Activated T-helper 9 cell treated with anti-CD3 and anti-CD28 coated beads, Interleukin-2, amount 50 U/mL, for 16 hours (primary cell): Measurements from ENCODE around the gene BRIP1.
"Not testable (repeated sequence)": the region's sequence is repeated elsewhere in the genome, so short reads cannot be mapped to it uniquely, and the experiment has no call there.

ENCODE experiments used
- DNase-seq: peaks from one replicate; pipeline ENCODE4 v3.0.0-alpha.2; 2020; ENCODE audit warnings: low read depth

BRIP1 gene

DNA sequence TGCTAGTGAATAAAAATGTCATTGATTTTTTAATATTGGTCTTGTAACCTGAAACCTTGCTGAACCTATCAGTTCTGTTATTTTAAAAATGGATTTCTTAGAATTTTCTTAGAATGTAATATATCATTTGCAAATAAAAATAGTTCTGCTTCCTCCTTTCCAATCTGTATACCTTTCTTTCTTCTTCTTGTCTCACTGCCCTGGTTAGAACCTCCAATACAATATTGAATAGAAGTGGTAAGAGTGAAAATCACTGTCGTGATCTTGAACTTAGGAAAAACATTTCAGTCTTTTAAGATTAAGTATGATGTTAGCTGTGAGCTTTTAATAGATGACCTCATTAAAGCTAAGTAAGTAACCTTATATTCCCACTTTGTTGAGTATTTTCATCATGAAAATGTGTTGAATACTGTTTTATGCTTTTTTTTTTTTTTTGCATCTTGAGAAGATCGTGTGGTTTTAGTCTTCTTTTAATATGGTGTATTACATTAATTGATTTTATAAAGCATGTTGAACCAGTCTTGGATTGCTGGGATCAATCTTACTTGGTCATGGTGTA, 167.5 kb downstream of the BRIP1 start:
- DNase-seq: no peak

DNA sequence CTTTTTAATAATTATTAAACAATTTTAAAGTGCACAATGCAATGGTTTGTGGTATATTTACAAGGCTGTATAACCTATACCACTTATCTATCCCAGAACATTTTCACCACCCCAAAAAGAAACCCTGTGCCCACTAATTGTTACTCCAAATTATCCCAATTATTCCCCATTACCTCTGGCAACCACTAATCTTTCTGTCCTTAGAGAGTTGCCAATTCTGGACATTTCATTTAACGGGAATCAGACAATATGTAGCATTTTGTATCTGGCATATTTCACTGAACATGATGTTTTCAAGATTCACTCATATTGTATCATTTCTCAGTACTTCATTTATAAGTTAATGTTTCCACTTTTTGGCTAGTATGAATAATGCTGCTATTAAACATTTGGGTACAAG, 169.2 kb downstream of the BRIP1 start:
- no peak for DNase-seq

DNA sequence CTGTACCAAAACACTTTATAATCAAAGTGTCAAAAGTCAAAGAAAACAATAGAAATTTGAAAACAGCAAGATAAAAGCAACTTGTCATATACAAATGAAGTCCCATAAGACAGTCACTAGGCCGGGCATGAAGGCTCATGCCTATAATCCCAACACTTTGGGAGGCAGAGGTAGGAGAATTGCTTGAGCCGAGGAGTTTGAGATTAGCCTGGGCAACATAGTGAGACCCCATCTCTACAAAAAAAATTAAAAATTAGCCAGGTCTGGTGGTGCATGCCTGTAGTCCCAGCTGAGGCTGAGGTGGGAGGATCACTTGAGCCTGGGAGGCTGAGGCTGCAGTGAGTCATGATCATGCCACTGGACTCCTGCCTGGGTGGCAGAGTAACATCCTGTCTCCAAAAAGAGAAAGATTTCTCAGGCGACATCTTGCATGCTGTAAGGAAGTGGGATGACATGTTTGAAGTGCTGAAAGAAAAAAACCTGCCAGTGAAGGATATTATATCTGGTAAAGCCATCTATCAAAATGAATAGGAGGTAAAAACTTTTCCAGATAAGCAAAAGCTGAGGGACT, 173.6 kb downstream of the BRIP1 start:
- DNase-seq: no peak

DNA sequence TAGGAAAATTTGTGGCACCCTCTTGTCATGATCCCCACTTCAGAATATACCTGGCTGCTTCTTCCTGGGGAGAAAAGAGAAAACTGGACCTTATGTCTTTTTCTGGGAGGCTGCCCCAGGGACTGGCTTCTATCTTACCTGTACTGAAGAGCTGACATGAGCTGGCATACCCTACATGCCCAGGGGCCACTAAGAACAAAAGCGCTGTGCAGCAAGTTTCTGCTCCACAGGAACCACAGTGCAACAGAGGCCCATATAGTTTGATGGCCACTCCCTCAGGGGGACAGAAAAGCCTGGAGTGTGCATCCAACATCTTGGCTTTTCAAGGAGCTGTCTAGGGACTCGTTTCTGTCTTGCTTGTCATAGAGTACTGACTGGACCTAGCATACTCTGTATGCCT, 175.6 kb downstream of the BRIP1 start:
- DNase-seq: no peak

DNA sequence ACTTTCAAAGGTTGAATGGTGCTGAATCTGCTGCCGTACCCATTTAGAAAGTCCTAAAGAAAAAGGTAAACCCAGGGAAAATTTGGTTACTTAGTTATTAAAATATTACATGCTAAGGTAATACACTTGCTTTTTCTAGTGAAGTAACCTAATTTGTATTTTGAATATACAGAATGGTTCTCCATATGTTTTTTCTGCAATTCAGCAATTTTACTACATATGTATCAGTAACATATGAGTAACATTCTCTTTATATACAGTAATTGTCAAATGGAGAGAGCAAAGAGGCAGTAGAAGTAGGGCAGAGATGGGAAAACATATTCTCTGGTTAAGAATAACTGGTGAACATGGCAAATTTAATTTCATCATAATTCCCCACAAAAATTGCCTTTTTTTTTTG, 177.2 kb downstream of the BRIP1 start:
- DNase-seq: no peak

DNA sequence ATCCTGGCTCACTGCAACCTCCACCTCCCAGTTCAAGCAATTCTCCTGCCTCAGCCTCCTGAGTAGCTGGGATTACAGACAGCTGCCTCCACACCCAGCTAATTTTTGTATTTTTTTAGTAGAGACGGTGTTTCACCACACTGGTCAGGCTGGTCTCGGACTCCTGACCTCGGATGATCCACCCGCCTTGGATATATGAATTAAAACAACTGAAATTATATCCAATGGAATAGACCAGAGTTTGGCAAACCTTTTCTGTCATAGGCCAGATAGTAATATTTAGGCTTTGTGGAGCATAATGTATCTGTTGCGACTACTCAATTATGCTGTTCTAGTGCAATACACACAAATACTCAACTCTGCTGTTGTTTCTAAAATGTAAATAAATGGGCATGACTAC, 178.5 kb downstream of the BRIP1 start:
- DNase-seq: no peak

DNA sequence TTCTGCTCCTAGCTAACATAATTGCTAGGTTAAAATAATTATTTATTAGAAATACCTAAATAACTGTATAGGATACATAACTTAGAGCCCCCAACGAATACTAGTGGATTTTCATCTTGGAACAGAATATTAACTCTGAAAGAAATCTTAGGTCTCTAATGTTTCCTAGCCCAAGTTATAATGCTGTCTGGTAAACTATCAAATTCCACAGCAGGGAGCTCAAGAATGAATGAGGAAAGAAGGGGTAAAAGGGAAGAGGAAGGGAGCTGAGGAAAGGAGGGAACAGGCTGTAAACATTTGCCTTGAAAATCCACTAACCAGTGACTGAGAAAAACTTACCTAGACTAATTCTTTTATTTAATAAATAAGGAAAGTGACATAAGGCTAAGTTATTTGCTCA, 179.2 kb downstream of the BRIP1 start:
- DNase-seq: no peak

DNA sequence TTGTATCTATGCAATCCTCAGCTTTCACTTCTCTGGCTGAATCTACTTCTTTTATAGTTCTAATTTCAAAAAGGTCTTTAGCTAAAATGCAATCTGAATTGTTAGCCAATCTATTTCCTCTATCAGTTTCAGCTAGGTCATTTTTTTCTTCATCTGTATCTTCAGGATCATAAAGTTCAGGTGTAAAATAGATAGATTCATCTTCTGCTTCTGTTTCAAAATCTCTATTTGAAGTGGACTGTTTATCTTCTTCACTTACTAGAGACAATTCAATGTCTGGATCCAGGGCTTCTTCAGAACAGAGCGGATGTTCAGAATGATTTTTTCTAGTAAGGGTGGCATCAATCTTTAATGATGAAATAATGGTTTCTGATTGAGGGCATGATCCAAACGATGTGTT, 179.9 kb downstream of the BRIP1 start:
- no peak for DNase-seq

DNA sequence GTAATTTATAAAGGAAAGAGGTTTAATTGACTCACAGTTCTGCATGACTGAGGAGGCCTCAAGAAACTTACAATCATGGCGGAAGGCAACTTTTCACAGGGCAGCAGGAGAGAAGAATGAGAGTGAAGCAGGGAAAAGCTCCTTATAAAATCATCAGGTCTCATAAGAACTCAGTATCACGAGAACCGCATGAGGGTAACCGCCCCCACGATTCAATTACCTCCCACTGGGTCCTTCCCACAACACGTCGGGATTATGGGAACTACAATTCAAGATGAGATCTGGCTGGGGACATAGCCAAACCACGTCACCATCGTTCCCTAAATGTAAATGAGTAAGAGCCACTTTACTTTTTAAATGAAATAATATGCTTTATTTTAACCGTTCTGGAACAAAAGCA, 182.4 kb downstream of the BRIP1 start:
- DNase-seq: no peak

DNA sequence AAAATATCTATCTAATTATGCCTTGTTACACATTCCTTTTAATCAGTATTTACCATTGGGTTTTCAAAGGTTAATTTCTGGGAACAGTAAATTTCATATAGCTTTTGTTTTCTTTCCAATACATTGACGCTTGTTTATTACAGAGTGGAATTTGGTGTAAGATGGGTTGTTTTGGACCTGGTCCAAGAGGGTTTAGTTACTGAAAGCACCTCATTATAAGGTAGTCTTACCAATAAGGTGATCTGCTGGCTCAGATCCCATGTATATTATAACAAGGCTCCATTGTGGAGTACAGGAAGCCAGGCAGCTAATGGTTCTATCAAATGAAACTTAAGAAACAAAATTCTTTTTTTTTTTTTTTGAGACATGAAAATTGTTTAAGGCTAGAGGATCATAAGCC, 185.0 kb downstream of the BRIP1 start:
- no peak for DNase-seq

DNA sequence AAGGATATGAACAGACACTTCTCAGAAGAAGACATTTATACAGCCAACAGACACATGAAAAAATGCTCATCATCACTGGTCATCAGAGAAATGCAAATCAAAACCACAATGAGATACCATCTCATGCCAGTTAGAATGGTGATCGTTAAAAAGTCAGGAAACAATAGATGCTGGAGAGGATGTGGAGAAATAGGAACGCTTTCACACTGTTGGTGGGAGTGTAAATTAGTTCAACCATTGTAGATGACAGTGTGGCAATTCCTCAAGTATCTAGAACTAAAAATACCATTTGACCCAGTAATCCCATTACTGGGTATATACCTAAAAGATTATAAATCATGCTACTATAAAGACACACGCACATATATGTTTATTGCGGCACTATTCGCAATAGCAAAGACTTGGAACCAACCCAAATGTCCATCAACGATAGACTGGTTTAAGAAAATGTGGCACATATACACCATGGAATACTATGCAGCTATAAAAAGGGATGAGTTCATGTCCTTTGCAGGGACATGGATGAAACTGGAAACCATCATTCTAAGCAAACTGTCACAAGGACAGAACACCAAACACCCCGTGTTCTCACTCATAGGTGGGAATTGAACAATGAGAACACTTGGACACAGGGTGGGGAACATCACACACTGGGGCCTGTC, 186.0 kb downstream of the BRIP1 start:
- DNase-seq: not testable (repeated sequence)

DNA sequence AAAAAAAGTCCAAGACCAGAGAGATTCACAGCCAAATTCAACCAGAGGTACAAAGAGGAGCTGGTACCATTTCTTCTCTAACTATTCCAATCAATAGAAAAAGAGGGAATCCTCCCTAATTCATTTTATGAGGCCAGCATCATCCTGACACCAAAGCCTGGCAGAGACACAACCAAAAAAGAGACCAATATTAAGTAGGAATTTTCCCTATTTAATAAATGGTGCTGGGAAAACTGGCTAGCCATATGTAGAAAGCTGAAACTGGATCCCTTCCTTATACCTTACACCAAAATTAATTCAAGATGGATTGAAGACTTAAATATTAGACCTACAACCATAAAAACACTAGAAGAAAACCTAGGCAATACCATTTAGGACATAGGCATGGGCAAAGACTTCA, 186.8 kb downstream of the BRIP1 start:
- not testable (repeated sequence) for DNase-seq

DNA sequence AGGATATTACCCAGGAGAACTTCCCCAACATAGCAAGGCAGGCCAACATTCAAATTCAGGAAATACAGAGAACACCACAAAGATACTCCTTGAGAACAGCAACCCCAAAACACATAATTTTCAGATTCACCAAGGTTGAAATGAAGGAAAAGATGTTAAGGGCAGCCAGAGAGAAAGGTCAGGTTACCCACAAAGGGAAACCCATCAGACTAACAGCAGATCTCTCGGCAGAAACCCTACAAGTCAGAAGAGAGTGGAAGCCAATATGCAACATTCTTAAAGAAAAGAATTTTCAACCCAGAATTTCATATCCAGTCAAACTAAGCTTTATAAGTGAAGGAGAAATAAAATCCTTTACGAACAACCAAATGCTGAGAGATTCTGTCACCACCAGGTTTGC, 188.7 kb downstream of the BRIP1 start:
- not testable (repeated sequence) for DNase-seq

DNA sequence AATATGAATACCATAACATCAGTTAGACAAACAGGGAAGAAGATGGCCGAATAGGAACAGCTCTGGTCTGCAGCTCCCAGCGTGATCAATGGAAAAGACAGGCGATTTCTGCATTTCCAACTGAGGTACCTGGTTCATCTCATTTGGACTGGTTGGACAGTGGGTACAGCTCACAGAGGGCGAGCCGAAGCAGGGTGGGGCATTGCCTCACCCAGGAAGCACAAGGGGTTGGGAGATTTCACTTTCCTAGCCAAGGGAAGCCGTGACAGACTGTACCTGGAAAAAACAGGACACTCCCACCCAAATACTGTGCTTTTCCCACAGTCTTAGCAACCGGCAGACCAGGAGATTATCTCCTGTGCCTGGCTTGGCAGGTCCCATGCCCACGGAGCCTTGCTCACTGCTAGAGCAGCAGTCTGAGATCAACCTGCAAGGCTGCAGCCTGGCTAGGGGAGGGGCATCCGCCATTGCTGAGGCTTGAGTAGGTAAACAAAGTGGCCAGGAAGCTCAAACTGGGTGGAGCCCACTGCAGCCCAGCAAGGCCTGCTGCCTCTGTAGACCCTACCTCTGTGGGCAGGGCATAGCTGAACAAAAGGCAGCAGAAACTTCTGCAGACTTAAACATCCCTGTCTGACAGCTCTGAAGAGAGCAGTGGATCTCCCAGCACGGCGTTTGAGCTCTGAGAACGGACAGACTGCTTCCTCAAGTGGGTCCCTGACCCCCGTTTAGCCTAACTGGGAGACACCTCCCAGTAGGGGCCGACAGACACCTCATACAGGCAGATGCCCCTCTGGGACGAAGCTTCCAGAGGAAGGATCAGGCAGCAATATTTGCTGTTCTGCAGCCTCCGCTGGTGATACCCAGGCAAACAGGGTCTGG, 190.1 kb downstream of the BRIP1 start:
- DNase-seq: not testable (repeated sequence)

DNA sequence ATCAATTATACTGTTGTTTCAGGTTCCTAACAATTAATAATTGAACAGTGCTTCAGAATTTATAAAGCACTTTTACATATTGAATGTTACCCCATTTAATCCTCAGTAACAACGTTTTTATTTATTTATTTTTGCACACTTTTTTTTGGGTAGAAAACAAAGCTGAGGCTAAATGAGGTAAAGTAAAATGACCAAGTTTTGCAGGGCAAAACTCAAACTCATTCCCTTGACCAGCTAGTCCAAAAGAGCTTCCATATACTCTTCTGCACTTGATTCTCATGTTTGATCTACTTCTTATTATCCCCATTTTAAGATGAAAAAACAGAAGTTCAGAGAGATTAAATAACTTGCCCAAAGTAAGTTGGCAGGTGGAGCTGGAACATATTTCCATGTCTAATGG, 191.2 kb downstream of the BRIP1 start:
- DNase-seq: no peak

DNA sequence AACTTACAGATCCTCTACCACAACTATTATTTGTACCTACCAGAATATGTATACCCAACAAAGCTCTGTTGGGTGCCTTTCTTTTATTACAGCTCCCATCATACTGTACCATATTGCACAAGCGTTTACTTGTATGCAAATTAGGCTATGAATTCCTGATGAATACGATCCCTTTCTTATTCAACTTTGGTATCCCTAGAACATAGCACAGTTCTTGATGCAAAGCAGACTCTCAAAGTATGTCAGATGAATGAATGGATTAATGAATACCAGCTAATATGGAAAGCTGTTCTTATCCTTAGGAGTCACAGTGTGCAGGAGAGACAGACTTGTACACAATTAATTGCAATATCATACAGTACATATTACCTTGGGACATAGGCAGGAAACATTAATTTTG, 192.6 kb downstream of the BRIP1 start:
- DNase-seq: no peak

DNA sequence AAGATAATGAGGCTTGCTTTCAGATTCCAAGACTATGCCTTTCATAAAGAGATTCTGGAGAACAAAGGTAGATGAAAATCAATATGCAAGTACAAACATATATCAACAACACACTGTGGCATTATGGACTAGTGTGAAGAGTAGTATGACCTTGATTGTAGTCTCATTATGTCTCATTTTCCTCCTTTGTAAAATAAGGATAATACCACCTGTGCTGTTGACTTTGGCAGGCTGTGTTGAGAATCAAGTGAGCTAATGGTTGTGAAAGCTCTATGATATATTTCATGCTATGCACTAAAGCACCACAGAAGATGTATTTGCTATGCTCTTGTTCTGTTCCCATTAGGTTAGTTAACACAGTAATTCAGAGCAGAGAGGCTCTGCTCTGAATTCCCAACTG, 193.8 kb downstream of the BRIP1 start:
- DNase-seq: no peak

DNA sequence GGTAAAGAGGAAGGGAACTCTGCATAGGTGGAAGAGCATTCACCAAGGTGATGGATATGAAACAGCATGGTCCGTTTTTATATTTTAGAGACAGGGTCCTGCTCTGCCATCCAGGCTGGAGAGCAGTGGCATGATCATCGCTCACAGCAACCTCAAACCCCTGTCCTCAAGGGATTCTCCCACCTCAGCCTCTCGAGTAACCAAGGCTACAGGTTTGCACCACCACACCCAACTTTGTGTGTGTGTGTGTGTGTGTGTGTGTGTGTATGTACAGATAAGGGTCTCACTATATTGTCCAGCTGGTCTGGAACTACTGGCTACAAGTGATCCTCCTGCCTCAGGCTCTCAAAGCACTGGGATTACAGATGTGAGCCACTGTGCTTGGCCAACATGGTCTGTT, 194.8 kb downstream of the BRIP1 start:
- no peak for DNase-seq

DNA sequence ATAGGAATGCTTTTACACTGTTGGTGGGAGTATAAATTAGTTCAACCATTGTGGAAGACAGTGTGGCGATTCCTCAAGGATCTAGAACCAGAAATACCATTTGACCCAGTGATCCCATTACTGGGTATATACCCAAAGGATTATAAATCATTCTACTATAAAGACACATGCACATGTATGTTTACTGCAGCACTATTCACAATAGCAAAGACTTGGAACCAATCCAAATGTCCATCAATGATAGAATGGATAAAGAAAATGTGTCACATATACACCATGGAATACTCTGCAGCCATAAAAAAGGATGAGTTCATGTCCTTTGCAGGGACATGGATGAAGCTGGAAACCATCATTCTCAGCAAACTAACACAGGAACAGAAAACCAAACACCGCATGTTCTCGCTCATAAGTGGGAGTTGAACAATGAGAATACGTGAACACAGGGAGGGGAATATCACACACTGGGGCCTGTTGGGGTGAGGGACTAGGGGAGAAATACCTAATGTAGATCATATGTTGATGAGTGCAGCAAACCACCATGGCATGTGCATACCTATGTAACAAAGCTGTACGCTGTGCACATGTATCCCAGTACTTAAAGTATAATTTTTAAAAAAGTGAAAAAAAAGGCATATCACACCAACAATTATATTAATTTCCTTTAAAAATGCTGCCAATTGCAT, 196.8 kb downstream of the BRIP1 start:
- not testable (repeated sequence) for DNase-seq

DNA sequence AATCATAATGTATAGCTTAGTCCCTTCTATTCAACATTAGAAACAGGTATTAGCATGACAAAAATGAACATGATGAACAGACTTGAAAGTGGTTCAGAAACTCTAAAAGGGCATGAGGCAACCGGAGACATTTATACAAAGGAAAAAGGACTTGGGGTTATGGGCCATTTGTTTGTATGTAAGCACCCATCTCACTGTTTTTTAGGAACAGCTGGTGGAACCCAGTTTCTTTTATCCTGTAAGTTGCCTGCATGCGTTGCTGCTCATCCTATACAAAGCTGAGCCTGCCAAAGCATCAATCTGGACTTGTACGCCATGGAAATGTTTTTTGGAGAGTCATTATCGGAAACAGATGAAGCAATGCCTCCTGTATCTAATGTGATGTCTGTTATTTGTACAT, 200.0 kb downstream of the BRIP1 start:
- DNase-seq: no peak

DNA sequence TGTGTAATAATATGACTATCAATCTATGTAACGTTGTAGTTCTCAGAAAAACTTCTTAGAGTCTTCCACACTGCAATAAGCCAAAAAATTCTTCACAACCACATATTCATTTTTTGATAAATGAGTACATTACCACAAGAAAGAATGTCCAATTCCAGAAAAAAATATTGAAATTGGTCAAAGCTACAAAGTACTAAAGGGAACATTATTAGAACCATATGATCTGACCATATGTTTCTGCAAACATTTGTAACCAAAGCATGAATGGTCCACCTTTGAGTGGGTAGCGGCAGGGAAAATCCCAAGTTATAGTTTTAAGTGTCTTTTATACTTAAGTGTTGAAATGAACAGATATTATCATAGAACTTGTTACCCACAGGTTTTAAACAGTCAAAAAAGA, 200.6 kb downstream of the BRIP1 start:
- no peak for DNase-seq

DNA sequence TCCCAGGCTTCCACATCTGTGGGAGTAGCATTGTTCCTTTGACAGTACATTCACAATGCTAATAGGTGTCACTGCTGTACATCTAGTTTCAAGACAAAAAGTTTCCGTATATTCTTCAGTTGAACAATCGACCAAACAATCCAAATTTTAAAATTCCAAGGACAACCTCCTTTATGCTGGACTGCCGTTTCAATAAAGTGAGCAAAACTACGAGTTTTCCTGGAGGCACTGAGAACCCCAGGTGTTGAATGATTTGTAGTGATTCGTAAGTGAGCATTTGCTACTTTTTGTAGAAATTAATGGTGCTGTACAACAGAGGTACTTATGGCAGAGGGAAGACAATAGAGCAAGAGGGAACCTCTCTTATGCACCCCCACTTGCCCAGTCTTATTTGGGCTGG, 201.1 kb downstream of the BRIP1 start:
- DNase-seq: no peak
